NT2/D1 (cell line): Measurements from ENCODE around the gene CPZ.
"Not testable (repeated sequence)": the region's sequence is repeated elsewhere in the genome, so short reads cannot be mapped to it uniquely, and the experiment has no call there.

ENCODE experiments used
- SUZ12 ChIP-seq: IDR thresholded peaks from 2 replicates; pipeline ENCODE4 v1.6.1; 2011; ENCODE audit not compliant: insufficient read length, insufficient read depth; ENCODE audit errors: extremely low read depth
- YY1 ChIP-seq: IDR thresholded peaks from 2 replicates; pipeline ENCODE4 v1.6.1; 2011; ENCODE audit not compliant: insufficient read length, insufficient read depth
- ZNF274 ChIP-seq: IDR thresholded peaks from 2 replicates; pipeline ENCODE4 v1.6.1; 2011; ENCODE audit warnings: mild to moderate bottlenecking, low read depth, low read length

- TF ChIP-seq YY1, ZNF274, SUZ12: not testable (repeated sequence)
Observed at GRCh38 chr4:8635897-8636554, 43.5 kb downstream of the CPZ start.
